Kidney (tissue), 14 donors: ENCODE results near the gene ACTR1B. TPM values are rescaled to one million over a fixed set of nuclear protein-coding genes. Genes with fewer than 3 reads are reported as not detected.

ENCODE experiments used
- DNase-seq, 5 donors: peaks; one replicate each; pipeline ENCODE4 v3.0.0-alpha.2; 2013 to 2020
- FAIRE-seq: peaks from 2 replicates; lab custom pipeline; 2012; peaks lifted over from hg19 to GRCh38; lab: Jason Lieb, UNC
- H3K27ac ChIP-seq, 2 donors: one replicate each; pipeline ENCODE4 v1.7.0; 2013; ENCODE audit warnings: low read depth in 2 of 2, low read length in 2 of 2, inconsistent platforms in 1 of 2
- H3K27me3 ChIP-seq: one replicate; pipeline ENCODE4 v1.7.1; 2013; ENCODE audit warnings: low read length, inconsistent platforms; ENCODE audit not compliant: control insufficient read depth, insufficient read depth
- H3K36me3 ChIP-seq, 3 donors: one replicate each; pipeline versions ENCODE4 v1.7.0 to v1.7.1; 2013; ENCODE audit warnings: low read length in 3 of 3, control low read depth in 1 of 3, inconsistent platforms in 1 of 3; ENCODE audit not compliant: insufficient read depth in 3 of 3, control insufficient read depth in 2 of 3
- H3K4me1 ChIP-seq, 3 donors: one replicate each; pipeline versions ENCODE4 v1.7.0 to v1.7.1; 2013; ENCODE audit warnings: low read length in 3 of 3, inconsistent platforms in 1 of 3, low read depth in 1 of 3; ENCODE audit not compliant: control insufficient read depth in 2 of 3, insufficient read depth in 2 of 3
- H3K4me3 ChIP-seq, 3 donors: one replicate each; pipeline versions ENCODE4 v1.7.0 to v1.8.1; 2013; ENCODE audit warnings: low read length in 3 of 3, control low read depth in 1 of 3, inconsistent platforms in 1 of 3
- H3K9ac ChIP-seq, 3 donors: one replicate each; pipeline versions ENCODE4 v1.7.0 to v1.7.1; 2013; ENCODE audit warnings: low read length in 3 of 3, control low read depth in 1 of 3, inconsistent platforms in 1 of 3
- H3K9me3 ChIP-seq, 3 donors: one replicate each; pipeline versions ENCODE4 v1.7.0 to v1.7.1; 2013; ENCODE audit warnings: low read length in 3 of 3, control low read depth in 1 of 3, inconsistent platforms in 1 of 3; ENCODE audit not compliant: control insufficient read depth in 2 of 3, insufficient read depth in 1 of 3
- CTCF ChIP-seq: IDR thresholded peaks from 3 replicates; pipeline ENCODE4 v1.5.1; 2012; ENCODE audit warnings: mild to moderate bottlenecking, moderate library complexity, borderline replicate concordance; ENCODE audit not compliant: insufficient read depth; ENCODE audit errors: extremely low read depth
- intact Hi-C: fragments of 100-400 bp; cut with DNase I; formaldehyde crosslinking; loops from one replicate; pipeline ENCODE4 v1.11.1; 2022
- polyA plus RNA-seq: library from polyadenylated mRNA; stranded (reverse); fragments of 350-450 nt; fragmentation: Illumina TruSeq; extraction: RNeasy Lipid Tissue Mini Kit (QIAGEN cat#74804); gene quantifications from one replicate; pipeline ENCODE4 v1.2.3, GENCODE V29; 2014; ENCODE audit warnings: low read depth, low replicate concordance; ENCODE audit not compliant: insufficient read depth
- total RNA-seq: library from RNA; stranded (reverse); fragmentation: NEBNext Ultra II Directional; extraction: Animal tissue kit (Norgen Biotek cat#: 25700); gene quantifications from one replicate; pipeline ENCODE4 v1.2.1, GENCODE V29; 2021
- donor health status: control.
- donor health status: control.
- donor health status: control.
- donor health status: control.
- donor health status: control.
- donor health status: DM: yes; HTN: yes; CAD: no.
- donor health status: Normal renal cell carcinoma (clear cell type).

Gene ACTR1B
- total and polyA plus RNA-seq, 2 donors from 2014 or later, result 62.4 to 76.7 TPM

DNA sequence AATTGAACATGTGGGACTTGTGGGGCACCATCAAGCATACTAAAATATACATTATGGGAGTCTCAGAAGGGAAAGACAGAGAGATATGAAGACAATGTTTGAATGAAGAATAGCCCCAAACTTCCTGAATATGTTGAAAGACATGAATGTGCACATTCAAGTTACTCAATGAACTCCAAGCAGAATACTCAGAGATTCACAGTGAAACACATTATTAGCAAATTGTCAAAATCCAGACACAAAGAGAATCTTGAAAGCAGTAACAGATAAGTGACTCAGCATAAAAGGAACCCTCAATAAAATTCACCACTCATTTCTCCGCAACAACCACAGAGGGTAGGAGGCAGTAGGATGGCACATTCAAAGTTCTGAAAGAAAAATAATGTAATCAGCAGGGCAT is 14.5 kb upstream of the ACTR1B start:
- Histone ChIP-seq H3K4me3 (no peak overlapping the region), H3K27ac (no peak overlapping the region), H3K9ac (no peak overlapping the region), H3K27me3 (no peaks in the 10 kb centered on the region), H3K36me3 (no peaks in the 10 kb centered on the region), H3K4me1 (peaks cover 0 to 5% (median 0%) of the 10 kb centered on the region in 3 donors), H3K9me3 (no peaks in the 10 kb centered on the region)
- intact Hi-C loops, result no loop called here
- DNase-seq (no peak), FAIRE-seq (no peak)
- TF ChIP-seq CTCF, result no peak

DNA sequence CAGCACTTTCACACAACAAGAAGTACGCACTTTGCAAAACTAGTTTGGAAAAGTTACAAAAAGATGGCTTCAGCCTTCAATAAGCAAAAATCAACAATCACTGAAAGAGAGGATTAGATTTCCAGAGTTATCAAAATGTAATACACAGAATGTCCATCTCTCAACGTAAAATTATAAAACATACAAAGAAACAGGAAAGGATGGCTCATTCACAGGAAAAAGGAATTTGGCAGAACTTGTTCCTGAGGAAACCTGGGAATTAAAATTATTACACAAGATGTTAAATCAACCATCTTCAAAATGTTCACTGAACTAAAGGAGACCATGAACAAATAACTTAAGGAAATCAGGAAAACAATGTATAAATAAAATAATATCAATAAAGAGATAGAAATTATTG is 13.6 kb upstream of the ACTR1B start:
- Histone ChIP-seq H3K4me1 (peaks cover 0 to 5% (median 0%) of the 10 kb centered on the region in 3 donors), H3K9me3 (no peaks in the 10 kb centered on the region), H3K27me3 (no peaks in the 10 kb centered on the region), H3K9ac (no peak overlapping the region), H3K27ac (no peak overlapping the region), H3K36me3 (no peaks in the 10 kb centered on the region), H3K4me3 (no peak overlapping the region)
- TF ChIP-seq CTCF, result no peak
- DNase-seq, result no peak
- intact Hi-C loops, result no loop called here
- no peak for FAIRE-seq

GRCh38 chr2:97676620-97677019 is 12.8 kb upstream of the ACTR1B start:
- intact Hi-C loops, result no loop called here
- H3K27me3 ChIP-seq, result no peaks in the 10 kb centered on the region
- no peak overlapping the region for H3K9ac ChIP-seq
- no peak for TF ChIP-seq CTCF
- no peak overlapping the region for H3K27ac ChIP-seq
- no peaks in the 10 kb centered on the region for H3K9me3 ChIP-seq
- peaks cover 0 to 5% (median 0%) of the 10 kb centered on the region in 3 donors for H3K4me1 ChIP-seq
- no peak overlapping the region for H3K4me3 ChIP-seq
- no peaks in the 10 kb centered on the region for H3K36me3 ChIP-seq
- DNase-seq (no peak), FAIRE-seq (no peak)

DNA sequence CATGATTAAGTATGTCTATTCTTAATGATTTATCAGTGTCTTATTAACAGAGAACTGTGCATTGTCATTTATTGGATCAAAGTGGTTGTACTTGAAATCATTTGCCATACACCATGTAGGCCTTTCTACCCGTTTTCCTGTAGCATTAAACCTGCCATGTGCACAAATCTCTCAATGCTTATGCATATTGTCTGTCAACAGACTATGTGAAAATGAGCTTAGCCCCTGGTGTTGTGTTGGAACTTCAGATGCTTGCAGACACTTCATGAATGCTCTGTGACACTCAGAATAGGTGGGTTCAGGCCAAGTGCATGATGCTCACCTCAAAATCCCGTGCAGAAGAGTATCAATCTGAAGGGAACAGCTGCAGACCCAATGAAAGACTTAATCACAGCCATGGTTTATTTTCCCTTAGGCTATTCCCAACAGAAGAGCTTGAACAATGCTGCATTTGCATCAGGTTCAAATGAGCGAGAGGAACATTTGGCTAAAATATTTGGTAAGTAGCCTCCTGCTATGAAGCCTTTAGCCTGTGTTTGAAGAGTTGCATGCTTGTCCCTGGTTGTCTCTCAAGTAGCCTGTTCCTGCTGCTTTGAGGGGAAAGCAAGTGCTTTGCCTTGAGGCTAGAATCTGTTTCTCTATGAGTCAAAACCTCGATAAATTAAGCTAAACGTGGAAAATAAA is 11.7 kb upstream of the ACTR1B start:
- intact Hi-C loops, result no loop called here
- H3K27me3 ChIP-seq, result no peaks in the 10 kb centered on the region
- no peak for DNase-seq
- peaks cover 0 to 5% (median 0%) of the 10 kb centered on the region in 3 donors for H3K4me1 ChIP-seq
- H3K4me3 ChIP-seq, result no peak overlapping the region
- H3K36me3 ChIP-seq, result no peaks in the 10 kb centered on the region
- no peak for TF ChIP-seq CTCF
- H3K27ac ChIP-seq, result no peak overlapping the region
- H3K9me3 ChIP-seq, result no peaks in the 10 kb centered on the region
- no peak for FAIRE-seq
- H3K9ac ChIP-seq, result no peak overlapping the region
